LNCaP clone FGC (cell line): ENCODE measurements around the gene ZSWIM4.

Experiments used
- DNase-seq: peaks from one replicate; pipeline ENCODE4 v3.0.0-alpha.2; 2011; ENCODE audit warnings: low read depth
- H3K4me3 ChIP-seq: 2 replicates; pipeline ENCODE4 v1.5.1; 2011; ENCODE audit warnings: mild to moderate bottlenecking, low read depth, low read length, control low read depth
- TF ChIP-seq, protein P1 (sequence below): IDR thresholded peaks from 2 replicates; pipeline ENCODE4 v1.5.1; 2012; ENCODE audit warnings: mild to moderate bottlenecking; ENCODE audit not compliant: control insufficient read depth, insufficient read depth; ENCODE audit errors: extremely low read depth

Gene ZSWIM4

DNA sequence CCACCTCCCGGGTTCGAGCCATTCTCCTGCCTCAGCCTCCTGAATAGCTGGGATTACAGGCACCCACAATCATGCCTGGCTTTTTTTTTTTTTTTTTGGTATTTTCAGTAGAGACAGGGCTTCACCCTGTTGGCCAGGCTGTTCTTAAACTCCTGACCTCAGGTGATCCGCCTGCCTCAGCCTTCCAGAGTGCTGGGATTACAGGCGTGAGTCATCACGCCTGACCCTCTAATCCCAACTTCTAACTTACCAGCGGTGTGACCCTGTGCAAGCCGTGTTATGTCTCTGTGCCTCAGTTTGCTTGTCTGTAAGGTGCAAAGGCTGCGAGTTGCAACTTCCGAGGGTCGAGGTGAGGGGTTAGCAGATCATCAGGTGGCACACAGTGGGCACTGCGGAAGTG lies 17.3 kb downstream of the ZSWIM4 start:
- DNase-seq = no peak
- TF ChIP-seq, protein P1, sequence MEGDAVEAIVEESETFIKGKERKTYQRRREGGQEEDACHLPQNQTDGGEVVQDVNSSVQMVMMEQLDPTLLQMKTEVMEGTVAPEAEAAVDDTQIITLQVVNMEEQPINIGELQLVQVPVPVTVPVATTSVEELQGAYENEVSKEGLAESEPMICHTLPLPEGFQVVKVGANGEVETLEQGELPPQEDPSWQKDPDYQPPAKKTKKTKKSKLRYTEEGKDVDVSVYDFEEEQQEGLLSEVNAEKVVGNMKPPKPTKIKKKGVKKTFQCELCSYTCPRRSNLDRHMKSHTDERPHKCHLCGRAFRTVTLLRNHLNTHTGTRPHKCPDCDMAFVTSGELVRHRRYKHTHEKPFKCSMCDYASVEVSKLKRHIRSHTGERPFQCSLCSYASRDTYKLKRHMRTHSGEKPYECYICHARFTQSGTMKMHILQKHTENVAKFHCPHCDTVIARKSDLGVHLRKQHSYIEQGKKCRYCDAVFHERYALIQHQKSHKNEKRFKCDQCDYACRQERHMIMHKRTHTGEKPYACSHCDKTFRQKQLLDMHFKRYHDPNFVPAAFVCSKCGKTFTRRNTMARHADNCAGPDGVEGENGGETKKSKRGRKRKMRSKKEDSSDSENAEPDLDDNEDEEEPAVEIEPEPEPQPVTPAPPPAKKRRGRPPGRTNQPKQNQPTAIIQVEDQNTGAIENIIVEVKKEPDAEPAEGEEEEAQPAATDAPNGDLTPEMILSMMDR = no peak
- H3K4me3 ChIP-seq = no peak overlapping the region

GRCh38 chr19:13813147-13813546 lies 17.9 kb downstream of the ZSWIM4 start:
- TF ChIP-seq, protein P1 = no peak
- no peak overlapping the region for H3K4me3 ChIP-seq
- no peak for DNase-seq

DNA sequence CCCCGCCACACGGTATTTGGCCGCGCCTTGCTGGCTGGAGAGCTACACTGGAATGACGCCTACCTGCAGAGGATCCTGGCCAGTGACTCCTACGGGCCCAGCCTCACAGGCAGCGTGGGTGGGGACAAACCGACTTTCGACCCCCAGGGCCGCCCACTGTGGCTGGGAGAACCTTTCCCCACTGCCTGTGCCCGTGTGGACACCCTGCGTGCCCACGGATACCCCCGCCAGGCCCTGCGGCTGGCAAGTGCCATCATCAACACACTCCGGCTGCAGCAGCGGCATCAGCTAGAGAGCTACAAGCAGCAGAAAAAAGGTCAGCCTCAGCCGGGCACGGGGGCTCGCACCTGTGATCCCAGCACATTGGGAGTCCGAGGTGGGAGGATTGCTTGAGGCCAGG lies 19.3 kb downstream of the ZSWIM4 start:
- no peak for DNase-seq
- TF ChIP-seq, protein P1 = no peak
- H3K4me3 ChIP-seq = no peak overlapping the region

GRCh38 chr19:13817018-13817614 lies 21.9 kb downstream of the ZSWIM4 start:
- DNase-seq = no peak

DNA sequence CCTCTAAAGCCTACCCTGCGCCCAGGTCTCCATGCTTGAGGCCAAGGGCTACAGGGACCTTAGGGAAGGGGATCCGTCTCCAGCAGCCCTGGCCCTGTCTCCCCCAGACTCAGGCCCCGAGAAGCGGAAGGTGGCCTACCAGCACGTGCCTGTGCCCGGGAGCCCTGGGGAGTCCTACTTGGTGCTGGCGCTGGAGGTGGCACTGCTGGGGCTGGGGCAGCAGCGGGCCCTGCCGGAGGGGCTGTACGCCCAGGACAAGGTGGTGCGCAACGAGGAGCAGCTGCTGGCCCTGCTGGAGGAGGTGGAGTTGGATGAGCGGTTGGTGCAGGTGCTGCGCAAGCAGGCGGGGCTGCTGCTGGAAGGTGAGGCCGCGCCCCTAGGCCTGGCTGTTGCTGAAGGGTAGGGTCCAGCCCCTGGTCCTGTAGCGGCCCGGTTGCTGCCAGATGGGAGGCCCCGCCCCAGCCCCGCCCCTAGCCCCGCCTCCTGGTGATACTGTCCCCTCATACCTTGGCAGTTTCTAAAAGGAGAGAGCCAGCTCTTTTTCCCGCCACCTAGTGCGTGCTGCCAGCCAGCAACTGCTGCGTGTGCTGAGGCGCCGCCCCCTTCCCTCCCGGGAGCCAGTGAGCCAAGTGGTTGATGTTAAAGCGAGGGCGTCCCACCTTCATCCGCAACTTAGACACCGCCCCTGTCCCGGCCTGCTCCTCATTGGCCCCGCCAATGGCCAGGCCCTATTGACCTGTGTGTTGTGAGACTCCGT lies 22.6 kb downstream of the ZSWIM4 start:
- TF ChIP-seq, protein P1 = no peak
- DNase-seq = no peak
- H3K4me3 ChIP-seq = no peak overlapping the region

More at GRCh38 chr19:13817018-13817614, 21.9 kb downstream of the ZSWIM4 start:
- H3K4me3 ChIP-seq = no peak overlapping the region
- TF ChIP-seq, protein P1 = no peak

GRCh38 chr19:13819238-13819637 lies 24.0 kb downstream of the ZSWIM4 start:
- no peak overlapping the region for H3K4me3 ChIP-seq
- TF ChIP-seq, protein P1 = no peak
- DNase-seq = no peak
